RWPE1 (cell line): ENCODE results near the gene ADGRB2.

Experiments used
- CTCF ChIA-PET: fragments of 350-600 bp; sonication (Branson Sonifier 250); formaldehyde crosslinking; extraction: SDS; loops from one replicate; lab custom pipeline; 2021; lab: Yijun Ruan, JAX
- POLR2A ChIA-PET: fragments of 400-600 bp; formaldehyde crosslinking; extraction: SDS; loops from one replicate; lab custom pipeline; 2020; ENCODE audit warnings: antibody characterized with exemption; ENCODE audit not compliant: low non-redundant PET; lab: Yijun Ruan, JAX
- DNase-seq: peaks from one replicate; pipeline ENCODE4 v3.0.0; 2012; ENCODE audit warnings: low spot score
- H3K27ac ChIP-seq: fragments of 450-650 bp; 2 replicates; pipeline ENCODE4 v1.5.1; 2017
- TF ChIP-seq, protein P1 (sequence below): fragments of 450-650 bp; conservative IDR thresholded peaks from 2 replicates; pipeline ENCODE4 v1.5.1; 2017; ENCODE audit warnings: low read depth, mild to moderate bottlenecking

Gene ADGRB2

DNA sequence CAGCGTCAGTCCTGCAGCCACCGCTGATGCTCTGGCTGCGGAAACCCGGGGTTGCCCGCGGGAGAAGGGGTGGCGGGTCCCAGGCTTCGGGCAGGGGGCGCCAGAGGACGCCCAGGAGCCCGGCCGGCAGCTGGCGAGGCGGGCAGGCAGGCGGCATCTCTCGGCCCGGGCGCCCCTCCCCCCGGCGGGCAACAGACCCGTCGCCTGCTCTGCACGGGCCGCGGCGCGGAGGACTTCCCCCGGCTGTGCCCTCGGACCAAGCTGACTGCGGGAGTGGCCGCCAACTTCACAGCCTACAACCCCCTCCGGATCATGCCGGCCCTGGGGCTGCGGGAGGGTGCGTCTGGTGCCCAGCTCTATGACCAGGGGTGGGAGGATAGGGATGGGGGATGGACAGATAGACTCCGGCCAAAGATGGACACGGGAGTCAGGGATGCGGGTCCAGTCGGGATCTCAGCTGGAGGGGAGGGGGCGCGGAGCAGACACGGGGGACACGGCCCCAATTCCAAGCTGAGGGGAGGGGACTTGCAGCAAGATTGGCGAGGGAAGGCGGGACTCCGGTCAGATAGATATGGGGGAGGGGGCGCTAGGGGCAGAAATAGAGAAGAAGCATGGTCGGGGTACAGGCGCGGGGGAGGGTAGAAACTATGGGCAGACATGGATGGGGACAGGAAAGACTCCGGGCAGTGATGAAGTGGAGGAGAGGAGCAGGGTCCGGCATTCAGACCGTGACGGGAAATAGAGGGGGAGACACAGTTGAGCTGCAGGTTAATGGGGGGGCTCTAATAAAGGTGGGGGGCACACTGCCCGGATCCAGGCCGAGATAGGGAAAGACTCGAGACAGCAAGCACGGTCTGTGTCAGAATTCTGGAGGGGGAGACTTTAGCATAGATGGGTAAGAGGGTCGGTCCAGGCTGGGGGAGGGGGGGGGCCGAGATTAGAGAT is 1.1 kb downstream of the ADGRB2 start:
- POLR2A ChIA-PET = interaction anchor here (0.5 kb wide), 1 partner anchor 26 kb away, joined by 3 read pairs; no protein-coding TSS in a partner anchor
- DNase-seq = peak; percentile 73
- CTCF ChIA-PET = interaction anchor here (0.7 to 3.1 kb wide), 9 partner anchors 9 to 201 kb away, joined by 3 to 18 read pairs (median 4); no protein-coding TSS in a partner anchor
- TF ChIP-seq, protein P1, sequence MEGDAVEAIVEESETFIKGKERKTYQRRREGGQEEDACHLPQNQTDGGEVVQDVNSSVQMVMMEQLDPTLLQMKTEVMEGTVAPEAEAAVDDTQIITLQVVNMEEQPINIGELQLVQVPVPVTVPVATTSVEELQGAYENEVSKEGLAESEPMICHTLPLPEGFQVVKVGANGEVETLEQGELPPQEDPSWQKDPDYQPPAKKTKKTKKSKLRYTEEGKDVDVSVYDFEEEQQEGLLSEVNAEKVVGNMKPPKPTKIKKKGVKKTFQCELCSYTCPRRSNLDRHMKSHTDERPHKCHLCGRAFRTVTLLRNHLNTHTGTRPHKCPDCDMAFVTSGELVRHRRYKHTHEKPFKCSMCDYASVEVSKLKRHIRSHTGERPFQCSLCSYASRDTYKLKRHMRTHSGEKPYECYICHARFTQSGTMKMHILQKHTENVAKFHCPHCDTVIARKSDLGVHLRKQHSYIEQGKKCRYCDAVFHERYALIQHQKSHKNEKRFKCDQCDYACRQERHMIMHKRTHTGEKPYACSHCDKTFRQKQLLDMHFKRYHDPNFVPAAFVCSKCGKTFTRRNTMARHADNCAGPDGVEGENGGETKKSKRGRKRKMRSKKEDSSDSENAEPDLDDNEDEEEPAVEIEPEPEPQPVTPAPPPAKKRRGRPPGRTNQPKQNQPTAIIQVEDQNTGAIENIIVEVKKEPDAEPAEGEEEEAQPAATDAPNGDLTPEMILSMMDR = peak; percentile 83
- peak overlapping the region; percentile 20 for H3K27ac ChIP-seq

DNA sequence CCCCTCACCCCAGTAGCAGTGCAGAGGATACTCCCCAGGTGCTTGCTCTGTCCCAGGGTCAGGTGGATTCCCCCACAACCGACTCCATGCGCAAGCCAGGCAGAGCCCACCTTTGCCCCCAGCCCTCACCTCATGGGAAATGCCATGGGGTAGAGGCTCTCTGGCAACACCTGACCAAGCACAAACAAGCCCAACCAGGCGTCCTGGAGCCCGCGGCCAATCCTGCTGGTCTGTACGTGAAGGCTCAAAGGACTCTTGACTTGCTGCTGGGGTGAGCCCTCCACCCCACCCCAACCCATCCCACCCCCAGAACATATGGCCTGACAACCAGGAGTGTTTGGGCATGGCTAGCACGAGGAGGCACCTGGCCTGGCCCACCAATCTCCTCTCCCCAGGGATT is 1.8 kb downstream of the ADGRB2 start:
- ChIA-PET CTCF (interaction anchor here (0.8 to 3.1 kb wide), 7 partner anchors 7 to 202 kb away, joined by 3 to 18 read pairs (median 4); no protein-coding TSS in a partner anchor), POLR2A (interaction anchor here (0.5 kb wide), 1 partner anchor 27 kb away, joined by 3 read pairs; no protein-coding TSS in a partner anchor)
- DNase-seq = no peak
- TF ChIP-seq, protein P1 = no peak
- H3K27ac ChIP-seq = peak overlapping the region; percentile 16; the same call in 1 of the 2 replicates

DNA sequence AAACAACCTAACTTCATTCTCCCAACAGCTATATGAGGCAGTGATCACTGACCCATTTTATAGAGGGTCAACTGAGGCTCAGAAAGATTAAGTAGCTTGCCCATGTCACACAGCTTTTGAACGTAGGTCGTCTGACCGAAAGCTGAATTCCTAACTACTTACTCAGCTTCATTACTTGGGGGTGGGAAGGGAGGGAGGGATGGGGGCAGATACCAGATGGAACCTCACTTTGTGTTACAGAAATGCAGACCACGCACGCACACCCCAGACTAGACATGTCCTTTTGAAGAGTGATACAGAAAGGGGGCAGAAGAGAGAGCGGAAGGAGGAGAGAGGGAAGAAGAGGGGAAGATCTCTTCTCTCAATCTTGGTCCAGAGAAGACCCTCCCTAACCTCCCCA is 2.3 kb downstream of the ADGRB2 start:
- POLR2A ChIA-PET = interaction anchor here (0.7 kb wide), 1 partner anchor 115 kb away, joined by 4 read pairs; no protein-coding TSS in a partner anchor
- TF ChIP-seq, protein P1 = no peak
- H3K27ac ChIP-seq = no peak overlapping the region; the same call in 1 of the 2 replicates
- no peak for DNase-seq
- CTCF ChIA-PET = interaction anchor here (0.6 to 3.1 kb wide), 3 partner anchors 8 to 54 kb away, joined by 3 to 18 read pairs (median 4); partner anchors contain the start of gene SPOCD1

DNA sequence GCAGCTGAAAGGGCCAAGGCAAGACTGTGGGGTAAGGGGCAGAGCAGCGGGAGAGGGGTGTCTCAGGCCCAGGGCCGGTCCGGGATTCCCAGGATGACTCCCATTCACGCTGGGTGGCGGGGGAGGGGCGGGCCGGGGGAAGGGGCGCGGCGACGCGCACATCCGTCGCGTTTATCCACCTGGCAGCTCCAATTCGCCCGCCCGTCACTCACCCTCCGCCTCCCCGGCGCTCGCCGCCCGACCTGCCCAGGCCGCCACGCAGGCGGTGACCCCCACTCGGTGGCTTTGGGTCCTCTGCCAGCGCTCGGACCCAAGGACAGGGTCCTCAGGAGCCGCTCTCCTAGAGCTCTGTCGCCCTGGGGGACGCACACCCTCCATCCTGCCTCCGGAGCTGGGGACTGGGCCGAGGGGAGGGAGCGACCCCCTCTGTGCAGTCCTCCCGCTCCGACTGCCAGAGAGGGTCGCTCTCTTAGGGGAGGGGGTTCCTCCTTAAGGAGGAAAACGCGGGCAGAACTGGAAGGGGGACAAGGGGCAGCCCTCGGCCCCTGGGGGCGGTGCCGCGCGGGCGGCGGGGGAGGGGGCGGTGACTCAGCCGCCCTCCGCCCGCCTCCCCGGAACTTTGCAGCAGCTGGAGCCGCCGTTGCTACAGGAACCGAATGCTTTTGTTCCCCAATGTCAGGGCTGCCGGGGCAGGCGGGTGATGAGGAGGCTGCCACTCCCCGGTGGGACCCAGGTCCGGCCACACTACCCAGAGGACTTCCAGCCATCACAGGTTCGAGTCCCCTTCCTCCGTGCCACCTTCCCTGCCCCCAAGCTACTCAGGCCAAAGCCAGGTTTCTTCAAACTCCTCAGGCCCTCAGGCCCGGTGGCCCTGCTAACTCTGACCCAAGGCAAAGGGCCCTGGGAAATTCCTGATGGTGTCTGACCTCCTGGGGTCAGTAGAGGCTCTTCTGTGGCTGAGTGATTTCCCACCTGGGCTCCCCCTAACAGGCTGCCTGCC is 3.4 kb downstream of the ADGRB2 start:
- TF ChIP-seq, protein P1 = no peak
- DNase-seq = peak; percentile 72
- POLR2A ChIA-PET = interaction anchor here (0.5 kb wide), 1 partner anchor 18 kb away, joined by 5 read pairs; no protein-coding TSS in a partner anchor
- CTCF ChIA-PET = interaction anchor here (0.7 to 2.0 kb wide), 6 partner anchors 9 to 203 kb away, joined by 3 to 5 read pairs (median 3); no protein-coding TSS in a partner anchor
- H3K27ac ChIP-seq = peak overlapping the region; percentile 70

DNA sequence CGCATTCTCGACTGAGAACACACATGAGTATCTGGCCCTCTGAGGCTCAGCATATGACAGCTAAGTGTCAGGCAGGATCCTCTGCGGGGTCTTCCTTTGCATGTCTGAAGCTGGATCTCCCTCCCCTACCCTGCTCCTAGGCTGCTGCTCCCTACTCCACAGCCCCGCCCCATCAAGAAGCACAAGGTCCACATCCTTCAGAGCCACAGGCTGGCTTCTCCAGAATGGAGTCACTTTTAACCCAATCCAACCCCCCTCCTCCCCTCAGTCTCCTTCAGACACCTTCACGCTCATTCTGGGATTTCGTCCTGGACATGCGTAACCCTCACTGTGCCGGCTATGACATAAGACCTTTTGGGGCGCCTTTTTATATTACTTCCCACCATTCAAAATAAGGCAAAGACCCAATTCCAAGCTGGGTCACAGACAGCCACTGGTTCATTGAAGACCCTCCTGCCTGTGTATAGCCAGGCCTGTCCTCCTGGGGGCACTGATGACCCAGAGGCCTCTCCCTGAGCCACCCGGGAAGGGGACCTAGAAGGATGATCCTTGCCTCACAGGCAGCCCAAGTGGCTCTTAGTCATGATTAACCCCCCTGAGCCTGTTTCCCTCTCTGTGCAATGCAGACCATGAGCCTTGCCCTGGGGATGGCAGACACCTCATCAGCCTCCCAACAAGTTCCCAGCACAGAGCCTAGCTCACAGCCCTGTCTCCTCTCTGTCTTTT is 4.7 kb downstream of the ADGRB2 start:
- POLR2A ChIA-PET = no interaction called here
- H3K27ac ChIP-seq = peak overlapping the region; percentile 70
- CTCF ChIA-PET = interaction anchor here (0.6 to 1.3 kb wide), 4 partner anchors 11 to 977 kb away, joined by 3 to 5 read pairs (median 3); no protein-coding TSS in a partner anchor
- no peak for DNase-seq
- TF ChIP-seq, protein P1 = no peak
